IPS DF 6.9 (cell line): ENCODE results near the gene SPTBN1.
"Not testable (repeated sequence)": the region's sequence is repeated elsewhere in the genome, so short reads cannot be mapped to it uniquely, and the experiment has no call there.

ENCODE experiments used
- DNase-seq: peaks from one replicate; pipeline ENCODE4 v3.0.0-alpha.2; 2013; ENCODE audit warnings: low read depth, low spot score
- H3K27ac ChIP-seq: one replicate; pipeline ENCODE4 v1.5.1; 2013; ENCODE audit warnings: low read length, control low read depth
- H3K27me3 ChIP-seq: 2 replicates; pipeline ENCODE4 v1.6.1; 2013; ENCODE audit warnings: mild to moderate bottlenecking, low read length; ENCODE audit not compliant: control insufficient read depth, insufficient read depth
- H3K36me3 ChIP-seq: 2 replicates; pipeline ENCODE4 v1.6.1; 2013; ENCODE audit warnings: low read length; ENCODE audit not compliant: control insufficient read depth, insufficient read depth
- H3K4me1 ChIP-seq: 2 replicates; pipeline ENCODE4 v1.6.1; 2013; ENCODE audit warnings: low read length; ENCODE audit not compliant: control insufficient read depth, insufficient read depth
- H3K4me3 ChIP-seq: 2 replicates; pipeline ENCODE4 v1.5.1; 2013; ENCODE audit warnings: mild to moderate bottlenecking, low read length
- H3K9me3 ChIP-seq: 2 replicates; pipeline ENCODE4 v1.6.1; 2013; ENCODE audit warnings: low read length, inconsistent platforms; ENCODE audit not compliant: control insufficient read depth, insufficient read depth
- WGBS: extraction: QIAGEN DNeasy Blood & Tissue Kit; methylation state at CpG from one replicate; pipeline ENCODE4 v1.1.7; 2013; ENCODE audit warnings: mixed read lengths, missing lambda C conversion rate; ENCODE audit not compliant: insufficient read length, insufficient coverage; 5-methylcytosine and 5-hydroxymethylcytosine counted together

SPTBN1 gene

GRCh38 chr2:54698926-54699325 lies 242.8 kb downstream of the SPTBN1 start:
- H3K4me3 ChIP-seq, H3K27ac ChIP-seq, H3K27me3 ChIP-seq, H3K36me3 ChIP-seq, DNase-seq, H3K4me1 ChIP-seq, H3K9me3 ChIP-seq: not testable (repeated sequence)
- no CpG with 5 or more reads among the region's 37 CpGs for WGBS

DNA sequence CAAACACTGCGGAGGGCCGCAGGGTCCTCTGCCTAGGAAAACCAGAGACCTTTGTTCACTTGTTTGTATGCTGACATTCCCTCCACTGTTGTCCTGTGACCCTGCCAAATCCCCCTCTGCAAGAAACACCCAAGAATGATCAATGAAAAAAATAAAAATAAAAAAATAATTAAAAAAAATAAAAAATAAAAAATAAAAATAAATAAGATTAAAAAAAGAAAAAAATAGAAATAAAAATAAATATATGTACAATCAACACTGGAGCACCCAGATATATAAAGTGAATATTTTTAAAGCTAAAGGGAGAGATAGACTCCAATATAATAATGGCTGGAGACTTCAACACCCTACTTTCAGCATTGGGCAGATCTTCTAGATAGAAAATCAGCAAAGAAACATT lies 243.5 kb downstream of the SPTBN1 start:
- DNase-seq = no peak
- Histone ChIP-seq H3K27ac (no peak overlapping the region), H3K9me3 (no peaks in the 10 kb centered on the region), H3K4me1 (no peaks in the 10 kb centered on the region), H3K27me3 (no peaks in the 10 kb centered on the region; the same call in 1 of the 2 replicates), H3K4me3 (no peak overlapping the region), H3K36me3 (no peaks in the 10 kb centered on the region)
- WGBS = no CpG with 5 or more reads among the region's 2 CpGs

- no peaks in the 10 kb centered on the region; the same call in 1 of the 2 replicates for H3K27me3 ChIP-seq
- no peak overlapping the region for H3K4me3 ChIP-seq
- H3K36me3 ChIP-seq = no peaks in the 10 kb centered on the region
- H3K9me3 ChIP-seq = no peaks in the 10 kb centered on the region
- no CpG with 5 or more reads among the region's 2 CpGs for WGBS
- H3K4me1 ChIP-seq = no peaks in the 10 kb centered on the region
- no peak overlapping the region for H3K27ac ChIP-seq
- DNase-seq = no peak
These were observed 244.9 kb downstream of the SPTBN1 start for GRCh38 chr2:54701029-54701428.

- no peak for DNase-seq
- H3K36me3 ChIP-seq = no peaks in the 10 kb centered on the region
- H3K27me3 ChIP-seq = no peaks in the 10 kb centered on the region; the same call in 1 of the 2 replicates
- no peak overlapping the region for H3K27ac ChIP-seq
- H3K9me3 ChIP-seq = no peaks in the 10 kb centered on the region
- H3K4me3 ChIP-seq = no peak overlapping the region
- no CpG with 5 or more reads among the region's 1 CpG for WGBS
- H3K4me1 ChIP-seq = no peaks in the 10 kb centered on the region; the same call in 1 of the 2 replicates
These were observed 248.1 kb downstream of the SPTBN1 start for GRCh38 chr2:54704238-54704637.

DNA sequence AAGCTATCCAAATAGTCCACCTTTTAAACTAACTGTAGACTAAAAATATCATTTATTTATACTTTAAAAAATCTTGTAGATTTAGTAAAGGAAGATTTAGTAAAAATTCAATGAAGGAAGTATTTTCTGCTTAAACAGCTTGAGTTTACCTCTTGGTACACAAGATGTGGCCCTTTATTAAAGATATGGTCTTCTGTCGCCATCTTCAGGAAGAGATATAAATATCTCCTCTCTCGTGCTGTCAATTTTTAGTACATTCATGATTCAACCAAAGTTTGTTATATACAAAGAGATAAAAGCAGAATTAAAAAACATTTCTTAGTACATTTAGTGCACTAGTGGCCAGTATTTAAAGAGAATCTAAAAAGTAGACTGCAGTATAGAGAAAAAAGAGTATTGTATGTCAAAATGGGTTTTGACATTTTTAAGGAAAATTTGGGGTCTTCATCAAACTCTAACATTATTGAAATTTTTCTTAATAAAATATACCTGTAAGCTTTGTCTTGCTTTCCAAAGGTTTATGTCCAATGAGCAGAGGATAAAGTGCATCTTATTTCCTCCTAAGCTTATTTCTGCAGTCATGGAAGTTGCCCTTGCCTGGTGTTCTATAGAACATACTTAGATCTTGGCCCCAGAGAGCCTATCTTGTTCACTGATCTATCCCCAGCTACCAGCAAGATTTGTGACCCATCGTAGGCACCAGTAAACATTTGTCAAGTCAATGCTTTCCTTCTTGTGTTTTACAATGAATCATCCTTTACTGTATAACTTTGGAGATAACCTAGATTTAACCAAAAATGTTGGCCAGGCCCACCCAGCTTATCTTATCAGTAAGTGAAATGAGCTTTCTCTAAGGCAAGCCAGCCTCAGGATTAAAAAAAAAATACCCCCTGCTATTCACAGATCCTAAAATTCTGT lies 248.8 kb downstream of the SPTBN1 start:
- no CpG with 5 or more reads among the region's 3 CpGs for WGBS
- Histone ChIP-seq H3K27ac (no peak overlapping the region), H3K4me3 (no peak overlapping the region), H3K9me3 (no peaks in the 10 kb centered on the region), H3K27me3 (no peaks in the 10 kb centered on the region; the same call in 1 of the 2 replicates), H3K4me1 (no peaks in the 10 kb centered on the region; the same call in 1 of the 2 replicates), H3K36me3 (no peaks in the 10 kb centered on the region)
- DNase-seq = no peak

- Histone ChIP-seq H3K9me3 (no peaks in the 10 kb centered on the region), H3K4me3 (no peak overlapping the region), H3K27ac (no peak overlapping the region), H3K4me1 (no peaks in the 10 kb centered on the region; the same call in 1 of the 2 replicates), H3K36me3 (no peaks in the 10 kb centered on the region), H3K27me3 (no peaks in the 10 kb centered on the region; the same call in 1 of the 2 replicates)
- DNase-seq = no peak
- WGBS = no CpG with 5 or more reads among the region's 1 CpG
These were observed 250.5 kb downstream of the SPTBN1 start for GRCh38 chr2:54706622-54707021.

DNA sequence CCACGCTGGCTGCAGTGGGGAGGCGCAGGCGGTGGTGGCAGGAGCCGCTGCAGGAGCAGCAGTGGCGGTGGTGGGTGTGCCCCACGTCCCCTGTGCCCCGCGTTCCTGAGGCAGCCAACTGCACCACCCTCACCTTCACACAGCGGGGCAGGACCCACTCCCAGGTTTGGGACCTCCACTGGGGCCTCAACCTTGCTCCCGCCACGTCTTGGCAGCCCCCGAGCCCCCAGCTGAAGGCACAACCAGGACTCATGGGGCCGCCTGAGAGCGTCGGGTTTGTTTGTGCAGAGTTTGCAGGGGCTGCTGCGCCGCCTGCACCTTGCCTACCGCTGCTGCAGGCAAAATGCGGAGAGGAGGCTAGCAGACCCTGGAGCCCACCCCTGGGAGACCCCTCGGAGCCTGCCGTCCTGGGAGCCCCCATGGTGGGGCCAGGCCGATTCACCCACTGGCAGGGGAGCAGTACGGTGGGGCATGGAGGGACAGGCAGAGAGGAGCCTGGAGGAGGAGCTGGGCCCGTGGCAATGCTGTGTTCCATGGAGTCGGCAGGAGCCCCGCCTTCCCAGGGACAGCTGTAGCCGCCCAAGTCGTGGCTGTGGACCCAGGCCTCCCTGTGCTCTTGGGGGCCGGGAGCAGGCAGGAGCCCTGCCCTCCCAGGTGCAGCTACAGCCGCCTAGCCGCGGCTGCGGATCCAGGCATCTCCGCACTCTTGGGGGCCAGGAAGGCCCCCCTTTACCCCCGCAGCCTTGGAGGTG lies 252.6 kb downstream of the SPTBN1 start:
- H3K27me3 ChIP-seq = no peaks in the 10 kb centered on the region; the same call in 1 of the 2 replicates
- no peak for DNase-seq
- WGBS = no CpG with 5 or more reads among the region's 35 CpGs
- H3K36me3 ChIP-seq = no peaks in the 10 kb centered on the region
- H3K4me3 ChIP-seq = no peak overlapping the region
- no peaks in the 10 kb centered on the region; the same call in 1 of the 2 replicates for H3K4me1 ChIP-seq
- no peaks in the 10 kb centered on the region for H3K9me3 ChIP-seq
- H3K27ac ChIP-seq = no peak overlapping the region

GRCh38 chr2:54709336-54709809 lies 253.2 kb downstream of the SPTBN1 start:
- no peak overlapping the region for H3K4me3 ChIP-seq
- WGBS = no CpG with 5 or more reads among the region's 18 CpGs
- H3K27ac ChIP-seq = no peak overlapping the region

GRCh38 chr2:54710216-54710615 lies 254.1 kb downstream of the SPTBN1 start:
- Histone ChIP-seq H3K36me3 (no peaks in the 10 kb centered on the region), H3K4me1 (no peaks in the 10 kb centered on the region; the same call in 1 of the 2 replicates), H3K27ac (no peak overlapping the region), H3K4me3 (no peak overlapping the region), H3K9me3 (no peaks in the 10 kb centered on the region), H3K27me3 (no peaks in the 10 kb centered on the region)
- DNase-seq = no peak
- WGBS = no CpG with 5 or more reads among the region's 10 CpGs

More at GRCh38 chr2:54709336-54709809, 253.2 kb downstream of the SPTBN1 start:
- Histone ChIP-seq H3K27me3 (no peaks in the 10 kb centered on the region), H3K36me3 (no peaks in the 10 kb centered on the region), H3K4me1 (no peaks in the 10 kb centered on the region; the same call in 1 of the 2 replicates), H3K9me3 (no peaks in the 10 kb centered on the region)
- DNase-seq = no peak

DNA sequence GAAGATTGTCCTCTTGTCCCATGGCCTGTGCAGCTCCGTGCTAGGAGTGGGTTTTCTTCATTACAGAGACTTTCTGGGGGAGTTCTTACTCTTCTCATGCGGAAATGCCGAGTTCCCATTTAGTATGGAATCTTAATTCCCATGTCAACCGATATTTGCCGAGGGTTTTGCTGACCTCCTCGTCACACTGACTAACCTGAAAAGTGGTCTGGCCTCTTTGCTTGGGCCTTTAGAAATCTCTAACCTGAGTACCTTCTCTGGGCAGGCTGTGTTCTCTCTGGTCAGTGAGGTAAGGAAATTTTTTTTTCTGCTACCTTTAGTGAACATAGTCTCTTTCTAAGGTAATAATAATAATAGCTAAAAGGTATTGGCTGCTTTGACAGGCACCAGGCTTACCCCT lies 256.4 kb downstream of the SPTBN1 start:
- H3K27me3 ChIP-seq = no peaks in the 10 kb centered on the region
- no peak overlapping the region for H3K27ac ChIP-seq
- WGBS = no CpG with 5 or more reads among the region's 6 CpGs
- H3K4me3 ChIP-seq = no peak overlapping the region
- no peaks in the 10 kb centered on the region for H3K36me3 ChIP-seq
- no peaks in the 10 kb centered on the region; the same call in 1 of the 2 replicates for H3K4me1 ChIP-seq
- no peak for DNase-seq
- H3K9me3 ChIP-seq = no peaks in the 10 kb centered on the region
